HepG2 (cell line): ENCODE results near the gene APBA3. TPM values are rescaled to one million over a fixed set of nuclear protein-coding genes. Genes with fewer than 3 reads are reported as not detected.
A peak's percentile ranks its signal among the peaks of the same experiment; 100 is the strongest.

Experiments used
- ATAC-seq: fragments of 200-7000 bp; cut with Tn5 transposase; 3 replicates; pipeline ENCODE4 v1.9.1; 2020; ENCODE audit warnings: mild to moderate bottlenecking, moderate library complexity
- BruUV-seq: library from RNA; stranded (reverse); fragments of 400-500 nt; replicated peaks from 2 replicates; lab custom pipeline; 2021; lab: Mats Ljungman, UMichigan
- CTCF ChIA-PET: fragments of 300-600 bp; formaldehyde crosslinking; extraction: SDS; loops from one replicate; lab custom pipeline; 2021; ENCODE audit warnings: low total read pairs, inconsistent platforms, low intra/inter-chr PET ratio; lab: Yijun Ruan, JAX
- POLR2A ChIA-PET: fragments of 350-600 bp; sonication (Branson Sonifier 250); formaldehyde crosslinking; loops from one replicate; lab custom pipeline; 2020; ENCODE audit warnings: antibody characterized with exemption, inconsistent platforms; lab: Yijun Ruan, JAX
- DNase-seq: peaks from one replicate; pipeline ENCODE4 v3.0.0-alpha.2; 2015; ENCODE audit warnings: low spot score
- FAIRE-seq: peaks from 3 replicates; lab custom pipeline; 2011; peaks lifted over from hg19 to GRCh38; lab: Jason Lieb, UNC
- H2AFZ ChIP-seq: one replicate; pipeline ENCODE4 v1.6.1; 2011; ENCODE audit warnings: low read length, inconsistent platforms
- H3K27ac ChIP-seq: fragments of 300-600 bp; 3 replicates; pipeline ENCODE4 v1.8.0; 2011; ENCODE audit warnings: mixed run types, mild to moderate bottlenecking, mixed read lengths, low read length, inconsistent platforms; ENCODE audit not compliant: insufficient read depth; ENCODE audit errors: extremely low read length
- H3K27me3 ChIP-seq, 2 experiments: fragments of 200-600 bp in 1 of 2; 2 replicates in 1 of 2; 3 replicates in 1 of 2; pipeline versions ENCODE4 v1.6.0 to v1.8.0; 2011; ENCODE audit warnings: low read length in 2 of 2, mild to moderate bottlenecking in 2 of 2, moderate library complexity in 2 of 2, inconsistent platforms in 1 of 2; ENCODE audit not compliant: insufficient read depth in 2 of 2, control insufficient read depth in 1 of 2
- H3K36me3 ChIP-seq, 2 experiments: fragments of 200-600 bp in 1 of 2; replicated peaks in 1 of 2; 2 replicates in 1 of 2; 3 replicates in 1 of 2; pipeline versions ENCODE4 v1.5.1 to v1.8.0; 2011; ENCODE audit warnings: low read length in 2 of 2, inconsistent platforms in 1 of 2; ENCODE audit not compliant: insufficient read depth in 2 of 2, control insufficient read depth in 1 of 2
- H3K4me1 ChIP-seq: 2 replicates; pipeline ENCODE4 v1.5.1; 2012; ENCODE audit warnings: low read length, inconsistent platforms; ENCODE audit not compliant: insufficient read depth
- H3K4me2 ChIP-seq: 2 replicates; pipeline ENCODE4 v1.6.0; 2011; ENCODE audit warnings: low read depth, low read length, inconsistent platforms
- H3K4me3 ChIP-seq, 3 experiments: fragments of 200-600 bp in 1 of 3; sonication (generic), shearing (Covaris generic) in 1 of 3; replicated peaks in 1 of 3; 2 replicates each; pipeline ENCODE4 v1.5.1; 2011 to 2016; ENCODE audit warnings: low read length in 3 of 3, inconsistent platforms in 2 of 3, low read depth in 2 of 3, mild to moderate bottlenecking in 2 of 3, control low read depth in 1 of 3, mixed read lengths in 1 of 3; ENCODE audit not compliant: insufficient read depth in 1 of 3
- H3K79me2 ChIP-seq: one replicate; pipeline ENCODE4 v1.6.1; 2011; ENCODE audit warnings: low read length, inconsistent platforms; ENCODE audit not compliant: insufficient read depth
- H3K9ac ChIP-seq: 2 replicates; pipeline ENCODE4 v1.6.0; 2011; ENCODE audit warnings: mild to moderate bottlenecking, low read depth, low read length, inconsistent platforms; ENCODE audit not compliant: insufficient read depth
- H3K9me3 ChIP-seq: 2 replicates; pipeline ENCODE4 v1.5.1; 2012; ENCODE audit warnings: mild to moderate bottlenecking, low read length
- H4K20me1 ChIP-seq: 2 replicates; pipeline ENCODE4 v1.6.0; 2011; ENCODE audit warnings: inconsistent platforms, mild to moderate bottlenecking, low read length, moderate library complexity; ENCODE audit not compliant: insufficient read depth
- ARNTL ChIP-seq: sonication (generic); formaldehyde crosslinking; IDR thresholded peaks from 2 replicates; pipeline ENCODE4 v1.4.0; 2020; ENCODE audit warnings: mild to moderate bottlenecking, missing genetic modification reagents
- GABPA ChIP-seq, 2 experiments: IDR thresholded peaks; 2 replicates each; pipeline ENCODE4 v1.6.1; 2011 to 2016; ENCODE audit warnings: low read depth in 2 of 2, low read length in 1 of 2, missing biosample characterization in 1 of 2, missing genetic modification characterization in 1 of 2
- GRHL1 ChIP-seq: sonication (generic); formaldehyde crosslinking; conservative IDR thresholded peaks from 2 replicates; pipeline ENCODE4 v1.8.0; 2022; ENCODE audit warnings: missing genetic modification reagents
- MNT ChIP-seq: fragments of 450-650 bp; IDR thresholded peaks from 2 replicates; pipeline ENCODE4 v1.6.1; 2016
- ZNF687 ChIP-seq: sonication (generic); formaldehyde crosslinking; IDR thresholded peaks from 2 replicates; pipeline ENCODE4 v1.5.1; 2020; ENCODE audit warnings: mild to moderate bottlenecking, missing genetic modification reagents, moderate library complexity
- WGBS: methylation state at CpG from one replicate; pipeline ENCODE4 v1.1.6; 2017; ENCODE audit warnings: low lambda C conversion rate; 5-methylcytosine and 5-hydroxymethylcytosine counted together
- in situ Hi-C: cut with HindIII; loops from 2 replicates; pipeline ENCODE4 v1.10.0; 2017; ENCODE audit warnings: low pct_unique_long_range_greater_than_20kb; ENCODE audit not compliant: extremely low pct_ligation_motif_present
- intact Hi-C: fragments of 100-400 bp; cut with micrococcal nuclease; formaldehyde crosslinking; loops from one replicate; pipeline ENCODE4 v1.10.0; 2022; ENCODE audit not compliant: unreplicated experiment
- polyA plus RNA-seq, 8 experiments: library from polyadenylated mRNA; depleted of rRNA in 3 of 8; stranded (reverse) in 7 of 8; unstranded in 1 of 8; fragments of >200 nt; fragmentation: Illumina TruSeq in 4 of 8; extraction: Trizol in 4 of 8; gene quantifications; 2 replicates each; pipeline versions ENCODE4 v1.2.1 to v1.2.3, GENCODE V29; 2011 to 2016; ENCODE audit warnings: low read depth in 4 of 8, missing spikeins in 1 of 8, mixed read lengths in 1 of 8; ENCODE audit not compliant: insufficient read depth in 1 of 8
- total RNA-seq, 5 experiments: library from RNA; depleted of rRNA; stranded (reverse); fragments of >200 nt; fragmentation: Illumina TruSeq; extraction: Trizol; gene quantifications; 2 replicates each; pipeline ENCODE4 v1.2.3, GENCODE V29; 2016; ENCODE audit warnings: low read depth in 1 of 5

Gene APBA3
- total and polyA plus RNA-seq, 2 of the 13 experiments (the other 11 are each of a cell fraction or from before 2014, with no cell fraction given): 14.2 to 14.3 TPM

DNA sequence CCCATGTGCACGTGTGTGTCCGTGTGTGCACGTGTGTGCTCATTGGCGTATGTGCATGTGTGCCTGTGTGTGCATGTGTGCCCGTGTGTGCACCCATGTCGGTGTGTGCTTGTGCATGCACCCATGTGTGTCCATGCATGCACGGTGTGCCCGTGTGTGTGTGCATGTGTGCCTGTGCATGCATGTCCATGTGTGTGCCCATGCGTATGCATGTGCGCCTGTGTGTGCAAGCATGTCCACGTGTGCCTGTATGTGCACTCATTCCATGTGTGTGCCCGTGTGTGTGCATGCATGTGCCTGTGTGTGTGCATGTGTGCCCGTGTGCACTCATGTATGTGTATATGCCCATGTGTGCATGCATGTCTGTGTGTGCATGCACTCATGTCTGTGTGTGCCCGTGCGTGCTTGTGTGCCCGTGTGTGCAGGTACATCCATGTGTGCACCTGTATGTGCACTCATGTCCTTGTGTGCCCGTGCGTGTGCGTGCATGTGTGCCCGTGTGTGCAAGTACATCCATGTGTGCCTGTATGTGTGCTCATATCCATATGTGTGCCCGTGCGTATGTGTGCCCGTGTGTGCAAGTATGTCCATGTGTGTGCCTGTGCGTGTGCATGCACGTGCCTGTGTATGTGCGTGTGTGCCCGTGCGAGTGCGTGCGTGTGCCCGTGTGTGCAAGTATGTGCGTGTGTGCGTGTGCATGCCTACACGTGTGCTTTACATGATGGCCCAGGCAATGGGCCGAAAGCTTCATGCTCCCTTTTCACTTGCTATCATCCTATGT is 46.3 kb upstream of the APBA3 start:
- CTCF ChIA-PET: no interaction called here
- peak; percentile 96 for TF ChIP-seq MNT
- no peak for TF ChIP-seq ARNTL (CRISPR knock-in tag)
- 0 out of 2 replicates have a peak, but pooled peaks have one; percentile 7 for TF ChIP-seq GABPA (IDR thresholded peaks at IDR 0.05; ENCODE audit: low read depth, low read length)
- TF ChIP-seq GABPA (CRISPR knock-in tag; IDR thresholded peaks at IDR 0.05; ENCODE audit: low read depth): no peak
- WGBS: 76% methylated on average over 14 of the region's 35 CpGs
- in situ Hi-C loops (no loop called here), intact Hi-C loops (no loop called here)
- no peak overlapping the region for H3K27ac ChIP-seq
- no peaks in the 10 kb centered on the region for H3K79me2 ChIP-seq
- no peak overlapping the region for H3K4me2 ChIP-seq
- H3K9ac ChIP-seq: no peak overlapping the region
- FAIRE-seq (no peak), ATAC-seq (no peak), DNase-seq (no peak)
- H3K27me3 ChIP-seq: peaks cover 5 to 37% of the 10 kb centered on the region in 2 experiments
- no peaks in the 10 kb centered on the region for H4K20me1 ChIP-seq
- H3K4me1 ChIP-seq: no peaks in the 10 kb centered on the region
- POLR2A ChIA-PET: no interaction called here
- no peaks in the 10 kb centered on the region for H3K9me3 ChIP-seq
- BruUV-seq: no TSS peak
- H3K4me3 ChIP-seq: no peak overlapping the region
- no peak overlapping the region for H2AFZ ChIP-seq
- no peaks in the 10 kb centered on the region for H3K36me3 ChIP-seq

DNA sequence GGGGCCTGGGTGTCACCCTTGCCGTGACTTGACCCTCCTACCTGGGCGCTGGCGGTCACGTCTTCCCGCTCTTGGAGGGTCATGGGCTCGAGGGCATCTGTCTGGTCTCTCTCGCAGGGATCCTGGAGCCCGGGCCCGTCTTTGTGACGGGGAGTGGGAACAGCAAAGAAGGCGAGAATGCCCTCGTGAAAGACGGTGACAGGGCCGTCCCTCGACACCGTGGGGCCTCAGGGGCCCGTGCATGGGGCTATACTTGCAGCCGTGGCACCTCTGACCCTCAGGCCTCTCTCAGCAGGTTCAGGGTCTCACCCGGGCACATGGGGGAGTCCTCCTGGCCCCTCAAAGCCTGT is 45.6 kb upstream of the APBA3 start:
- POLR2A ChIA-PET: no interaction called here
- BruUV-seq: no TSS peak

More for the DNA sequence above, 45.6 kb upstream of the APBA3 start:
- FAIRE-seq: no peak
- TF ChIP-seq GRHL1 (CRISPR knock-in tag) (no peak), ZNF687 (CRISPR knock-in tag) (0 out of 2 replicates have a peak, but pooled peaks have one; percentile 10)
- H3K4me2 ChIP-seq: no peak overlapping the region
- in situ Hi-C loops (no loop called here), intact Hi-C loops (no loop called here)
- no peaks in the 10 kb centered on the region for H4K20me1 ChIP-seq
- H3K27ac ChIP-seq: no peak overlapping the region
- H3K9ac ChIP-seq: no peak overlapping the region
- no peak for DNase-seq
- H3K9me3 ChIP-seq: no peaks in the 10 kb centered on the region
- H2AFZ ChIP-seq: no peak overlapping the region
- no peaks in the 10 kb centered on the region for H3K79me2 ChIP-seq
- no peak overlapping the region for H3K4me3 ChIP-seq
- CTCF ChIA-PET: no interaction called here
- ATAC-seq: no peak
- H3K4me1 ChIP-seq: no peaks in the 10 kb centered on the region
- H3K36me3 ChIP-seq: no peaks in the 10 kb centered on the region
- peaks cover 5 to 41% of the 10 kb centered on the region in 2 experiments for H3K27me3 ChIP-seq
- WGBS: 11% methylated on average over 9 of the region's 19 CpGs
